ENCODE data around the gene LRP2.
"Not testable (repeated sequence)": the region's sequence is repeated elsewhere in the genome, so short reads cannot be mapped to it uniquely, and the experiment has no call there.

The LRP2 gene

DNA sequence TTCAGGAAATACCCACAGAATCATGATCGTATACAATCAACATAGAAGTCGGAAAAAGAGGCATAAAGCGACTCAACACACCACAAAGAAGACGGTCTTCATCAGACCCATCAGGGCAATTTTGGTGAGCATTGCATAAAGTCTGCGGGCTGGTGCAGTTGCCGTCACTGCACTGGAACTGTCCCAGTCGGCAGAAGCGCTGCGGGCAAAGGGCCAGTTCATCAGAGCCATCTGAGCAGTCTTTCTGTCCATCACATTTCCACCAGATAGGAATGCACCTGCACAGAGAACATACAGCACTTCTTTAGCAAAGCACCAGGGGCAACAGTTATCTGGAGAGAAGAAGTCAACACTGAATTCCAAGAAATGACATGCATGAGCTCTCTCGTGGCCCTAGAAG, 187.2 kb downstream of the LRP2 start:
- no peak for DNase-seq (ENCODE audit: low read depth)

GRCh38 chr2:169173876-169174275, 188.5 kb downstream of the LRP2 start:
- DNase-seq (ENCODE audit: low read depth): no peak

- DNase-seq (ENCODE audit: low read depth): no peak
These were observed 189.4 kb downstream of the LRP2 start for GRCh38 chr2:169172914-169173313.

GRCh38 chr2:169172151-169172735, 190.1 kb downstream of the LRP2 start:
- no peak for DNase-seq (ENCODE audit: low read depth)

DNA sequence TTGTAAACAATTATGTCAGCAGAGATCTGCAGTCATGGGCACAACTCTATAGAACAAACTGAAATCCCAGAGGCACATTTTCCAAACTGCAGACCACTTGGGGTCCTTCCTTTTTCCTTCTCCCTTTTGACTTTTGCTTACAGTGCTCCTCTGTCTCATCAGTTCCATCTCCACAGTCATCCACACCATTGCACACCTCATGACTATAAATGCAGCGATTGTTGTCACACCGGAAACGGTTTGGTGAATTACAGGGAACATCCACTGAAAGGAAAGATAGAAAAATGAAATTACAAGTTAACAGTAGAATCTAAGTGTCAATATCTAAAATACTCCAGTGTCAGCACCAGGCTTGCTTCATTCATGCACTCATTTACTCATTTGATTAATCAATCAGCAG, 196.5 kb downstream of the LRP2 start:
- DNase-seq (ENCODE audit: low read depth): no peak

GRCh38 chr2:169164311-169164710, 198.0 kb downstream of the LRP2 start:
- DNase-seq (ENCODE audit: low read depth): no peak

DNA sequence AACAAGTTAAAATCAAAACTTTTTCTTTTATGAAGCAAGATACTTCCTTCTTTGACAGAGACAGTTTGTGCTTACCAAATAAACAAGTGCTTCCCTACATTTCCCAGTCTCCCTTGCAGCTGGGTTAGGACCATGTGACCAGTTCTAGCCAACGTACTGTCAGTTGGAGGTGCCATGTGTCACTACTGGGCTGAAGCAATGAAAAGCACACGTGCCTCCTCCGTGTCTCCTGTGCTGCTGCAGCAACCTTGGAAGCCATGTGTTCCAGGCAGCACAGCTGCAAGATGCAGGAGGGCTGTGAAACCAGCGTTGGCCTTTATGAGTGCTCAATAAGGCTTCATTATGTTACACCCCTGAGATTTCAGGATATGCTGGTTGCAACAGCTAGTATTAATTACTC, 199.7 kb downstream of the LRP2 start:
- no peak for DNase-seq (ENCODE audit: low read depth)

- no peak for DNase-seq (ENCODE audit: low read depth)
These were observed 201.3 kb downstream of the LRP2 start for GRCh38 chr2:169160926-169161481.

DNA sequence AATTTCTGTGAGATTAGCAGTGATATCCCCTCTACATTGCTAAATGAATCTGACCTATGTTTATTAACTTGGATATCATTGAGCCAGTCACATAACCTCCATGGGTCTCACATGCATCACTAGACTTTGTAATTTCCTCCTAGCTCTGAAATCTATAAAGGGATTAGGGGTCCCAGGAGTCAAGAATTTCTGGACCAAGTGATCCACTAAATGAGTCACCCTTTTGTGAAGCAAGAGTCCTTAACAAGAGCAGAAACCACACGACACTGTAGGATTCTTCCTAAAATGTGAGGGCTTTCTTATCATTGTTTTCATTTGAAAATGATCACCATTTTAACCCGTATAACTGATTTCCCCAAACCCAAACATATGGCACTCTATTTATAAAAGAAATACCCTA, 202.6 kb downstream of the LRP2 start:
- no peak for DNase-seq (ENCODE audit: low read depth)

- DNase-seq (ENCODE audit: low read depth): no peak
These were observed 203.5 kb downstream of the LRP2 start for GRCh38 chr2:169158874-169159273.

- DNase-seq (ENCODE audit: low read depth): no peak
These were observed 216.1 kb downstream of the LRP2 start for GRCh38 chr2:169146220-169146619.

- DNase-seq (ENCODE audit: low read depth): no peak
These were observed 218.3 kb downstream of the LRP2 start for GRCh38 chr2:169143998-169144397.

DNA sequence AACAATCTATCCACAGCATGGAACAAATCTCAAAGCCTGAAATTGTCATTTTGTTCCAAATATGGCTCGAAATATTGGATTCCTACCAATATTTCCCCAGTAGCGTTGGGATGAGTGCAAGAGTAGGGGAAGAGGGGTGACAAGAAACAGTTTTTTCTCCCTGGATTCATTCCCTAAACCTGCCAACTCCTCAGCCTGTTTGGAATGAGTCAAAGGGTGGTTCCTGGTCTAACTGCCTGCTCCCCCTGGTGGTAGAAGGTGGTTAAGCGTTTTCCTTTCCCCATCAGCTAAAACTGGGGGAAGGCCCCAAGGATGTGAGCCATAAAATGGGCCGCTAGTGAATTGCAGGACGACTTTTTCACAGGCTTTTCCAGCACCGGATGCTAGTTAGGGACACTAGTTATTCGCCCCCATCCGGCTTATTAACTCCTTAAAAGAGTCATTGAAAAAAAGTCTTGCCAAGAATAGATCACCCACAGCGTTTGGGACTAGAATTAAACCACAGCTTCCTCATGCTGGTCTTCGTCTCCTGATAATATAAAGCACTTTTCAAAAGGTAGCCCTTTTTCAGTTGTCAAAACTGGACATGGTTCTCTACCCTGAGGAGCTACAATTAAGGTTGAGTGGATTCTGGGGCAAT, 220.5 kb downstream of the LRP2 start:
- DNase-seq (ENCODE audit: low read depth): peak; percentile 55

GRCh38 chr2:169139993-169140767, 222.2 kb downstream of the LRP2 start:
- no peak for DNase-seq (ENCODE audit: low read depth)

DNA sequence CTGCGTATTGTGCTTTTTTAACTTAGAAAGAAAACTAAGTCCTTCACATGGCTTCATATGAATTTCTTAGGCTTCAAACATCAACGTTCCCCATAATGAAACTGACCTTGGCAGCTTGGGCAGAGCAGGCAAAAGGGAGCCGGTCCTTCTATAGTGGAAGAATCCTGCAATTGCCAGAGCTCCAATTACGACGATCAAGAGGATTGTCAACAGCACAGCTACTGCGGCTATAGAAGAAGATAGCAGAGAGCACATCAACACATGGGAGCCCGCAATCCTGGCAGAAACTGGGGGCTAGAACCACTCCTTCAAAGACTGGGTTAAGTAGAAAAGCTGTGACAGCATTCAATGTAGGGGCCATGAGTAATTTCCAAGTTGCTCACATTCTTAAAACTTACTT, 223.2 kb downstream of the LRP2 start:
- DNase-seq (ENCODE audit: low read depth): no peak

DNA sequence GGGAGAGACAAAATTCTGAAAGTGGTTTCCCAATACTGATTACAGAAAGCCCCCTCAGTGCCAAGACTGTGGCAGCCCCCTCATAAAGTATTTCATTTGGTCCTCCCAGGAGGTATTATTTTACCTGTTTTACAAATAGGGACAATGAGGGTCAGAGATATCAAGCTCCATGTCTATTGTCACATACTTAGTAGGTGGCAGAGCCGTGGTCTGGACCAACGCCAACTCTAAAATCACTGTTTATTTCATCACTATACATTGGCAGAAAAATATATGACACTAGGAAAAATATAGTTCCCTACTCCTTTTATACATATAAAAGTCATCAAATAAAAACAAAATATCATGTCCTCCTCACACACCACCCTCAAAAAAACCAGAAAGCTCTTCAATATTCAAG, 224.4 kb downstream of the LRP2 start:
- DNase-seq (ENCODE audit: low read depth): no peak

GRCh38 chr2:169136885-169137534, 225.3 kb downstream of the LRP2 start:
- no peak for DNase-seq (ENCODE audit: low read depth)

DNA sequence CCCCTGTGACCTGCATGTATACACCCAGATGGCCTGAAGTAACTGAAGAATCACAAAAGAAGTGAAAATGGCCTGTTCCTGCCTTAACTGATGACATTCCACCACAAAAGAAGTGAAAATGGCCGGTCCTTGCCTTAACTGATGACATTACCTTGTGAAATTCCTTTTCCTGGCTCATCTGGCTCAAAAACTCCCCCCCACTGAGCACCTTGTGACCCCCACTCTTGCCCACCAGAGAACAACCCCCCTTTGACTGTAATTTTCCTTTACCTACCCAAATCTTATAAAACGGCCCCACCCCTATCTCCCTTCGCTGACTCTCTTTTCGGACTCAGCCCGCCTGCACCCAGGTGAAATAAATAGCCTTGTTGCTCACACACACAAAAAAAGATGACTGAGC, 225.9 kb downstream of the LRP2 start:
- DNase-seq (ENCODE audit: low read depth): not testable (repeated sequence)

DNA sequence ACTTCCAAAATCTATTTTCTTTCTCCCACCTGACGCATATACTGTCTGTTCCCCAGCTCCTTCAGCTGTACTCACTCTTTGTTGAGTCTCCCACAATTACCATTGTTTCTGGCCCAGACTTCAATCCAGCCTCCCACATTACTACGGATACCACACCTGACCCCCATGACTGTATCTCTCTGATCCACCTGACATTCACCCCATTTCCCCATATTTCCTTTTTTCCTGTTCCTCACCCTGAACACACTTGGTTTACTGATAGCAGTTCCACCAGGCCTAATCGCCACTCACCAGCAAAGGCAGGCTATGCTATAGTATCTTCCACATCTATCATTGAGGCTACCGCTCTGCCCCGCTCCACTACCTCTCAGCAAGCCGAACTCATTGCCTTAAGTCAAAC, 228.1 kb downstream of the LRP2 start:
- DNase-seq (ENCODE audit: low read depth): not testable (repeated sequence)

DNA sequence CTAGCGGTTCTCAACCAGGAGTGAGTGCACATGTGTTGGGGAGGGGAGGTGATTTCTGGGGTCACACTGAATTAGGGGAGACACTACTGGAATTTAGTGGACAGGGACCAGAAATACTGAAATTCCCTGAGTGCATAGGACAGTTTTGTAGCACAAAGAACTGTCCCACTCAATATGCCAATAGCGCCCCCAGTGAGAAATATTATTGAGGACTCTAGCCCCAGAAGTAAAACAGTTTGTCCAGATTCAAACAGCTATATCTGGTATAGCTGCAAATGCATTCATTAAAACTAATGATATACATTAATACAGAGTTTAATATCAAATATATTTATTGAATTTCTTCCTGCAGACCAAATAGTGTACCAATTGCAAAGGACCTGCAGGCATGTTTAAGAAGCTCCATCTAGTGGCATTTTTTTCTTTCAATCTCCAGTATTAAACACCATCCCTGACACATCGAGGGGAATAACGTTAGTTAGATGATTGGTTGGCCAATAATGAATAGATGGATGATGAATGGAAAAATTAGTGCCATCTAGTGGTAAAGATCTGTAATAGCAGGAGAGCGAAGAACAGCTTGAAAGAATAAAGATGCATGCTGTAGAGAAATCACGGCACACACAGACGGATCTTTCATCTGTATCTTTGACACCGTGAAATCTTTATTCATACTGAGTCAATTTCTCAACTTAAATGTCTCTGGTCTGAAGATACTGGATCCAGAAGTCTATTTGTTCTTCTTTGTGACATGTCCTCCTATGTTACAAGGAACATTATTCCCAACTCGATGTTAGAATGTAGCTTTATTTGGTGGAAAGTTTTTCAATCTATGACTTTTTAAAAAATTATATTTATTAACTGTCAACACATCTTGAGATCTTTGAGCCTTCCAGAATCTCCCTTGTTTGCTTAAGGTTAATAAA, 230.5 kb downstream of the LRP2 start:
- DNase-seq (ENCODE audit: low read depth): peak; percentile 38

- no peak for DNase-seq (ENCODE audit: low read depth)
These were observed 232.6 kb downstream of the LRP2 start for GRCh38 chr2:169129703-169130243.

Measured in stromal cell of bone marrow (primary cell).